Kidney (tissue), 14 donors: ENCODE data around the gene ORC3. TPM values are rescaled to one million over a fixed set of nuclear protein-coding genes. Genes with fewer than 3 reads are reported as not detected.

Experiments
- DNase-seq, 5 donors: peaks; one replicate each; pipeline ENCODE4 v3.0.0-alpha.2; 2013 to 2020
- FAIRE-seq: peaks from 2 replicates; lab custom pipeline; 2012; peaks lifted over from hg19 to GRCh38; lab: Jason Lieb, UNC
- H3K27ac ChIP-seq, 2 donors: one replicate each; pipeline ENCODE4 v1.7.0; 2013; ENCODE audit warnings: low read depth in 2 of 2, low read length in 2 of 2, inconsistent platforms in 1 of 2
- H3K27me3 ChIP-seq: one replicate; pipeline ENCODE4 v1.7.1; 2013; ENCODE audit warnings: low read length, inconsistent platforms; ENCODE audit not compliant: control insufficient read depth, insufficient read depth
- H3K36me3 ChIP-seq, 3 donors: one replicate each; pipeline versions ENCODE4 v1.7.0 to v1.7.1; 2013; ENCODE audit warnings: low read length in 3 of 3, control low read depth in 1 of 3, inconsistent platforms in 1 of 3; ENCODE audit not compliant: insufficient read depth in 3 of 3, control insufficient read depth in 2 of 3
- H3K4me1 ChIP-seq, 3 donors: one replicate each; pipeline versions ENCODE4 v1.7.0 to v1.7.1; 2013; ENCODE audit warnings: low read length in 3 of 3, inconsistent platforms in 1 of 3, low read depth in 1 of 3; ENCODE audit not compliant: control insufficient read depth in 2 of 3, insufficient read depth in 2 of 3
- H3K4me3 ChIP-seq, 3 donors: one replicate each; pipeline versions ENCODE4 v1.7.0 to v1.8.1; 2013; ENCODE audit warnings: low read length in 3 of 3, control low read depth in 1 of 3, inconsistent platforms in 1 of 3
- H3K9ac ChIP-seq, 3 donors: one replicate each; pipeline versions ENCODE4 v1.7.0 to v1.7.1; 2013; ENCODE audit warnings: low read length in 3 of 3, control low read depth in 1 of 3, inconsistent platforms in 1 of 3
- H3K9me3 ChIP-seq, 3 donors: one replicate each; pipeline versions ENCODE4 v1.7.0 to v1.7.1; 2013; ENCODE audit warnings: low read length in 3 of 3, control low read depth in 1 of 3, inconsistent platforms in 1 of 3; ENCODE audit not compliant: control insufficient read depth in 2 of 3, insufficient read depth in 1 of 3
- intact Hi-C: fragments of 100-400 bp; cut with DNase I; formaldehyde crosslinking; loops from one replicate; pipeline ENCODE4 v1.11.1; 2022
- polyA plus RNA-seq: library from polyadenylated mRNA; stranded (reverse); fragments of 350-450 nt; fragmentation: Illumina TruSeq; extraction: RNeasy Lipid Tissue Mini Kit (QIAGEN cat#74804); gene quantifications from one replicate; pipeline ENCODE4 v1.2.3, GENCODE V29; 2014; ENCODE audit warnings: low read depth, low replicate concordance; ENCODE audit not compliant: insufficient read depth
- total RNA-seq: library from RNA; stranded (reverse); fragmentation: NEBNext Ultra II Directional; extraction: Animal tissue kit (Norgen Biotek cat#: 25700); gene quantifications from one replicate; pipeline ENCODE4 v1.2.1, GENCODE V29; 2021
- TF ChIP-seq, protein P1 (sequence below): IDR thresholded peaks from 3 replicates; pipeline ENCODE4 v1.5.1; 2012; ENCODE audit warnings: mild to moderate bottlenecking, moderate library complexity, borderline replicate concordance; ENCODE audit not compliant: insufficient read depth; ENCODE audit errors: extremely low read depth
- donor health status: control.
- donor health status: control.
- donor health status: control.
- donor health status: control.
- donor health status: control.
- donor health status: DM: yes; HTN: yes; CAD: no.
- donor health status: Normal renal cell carcinoma (clear cell type).

ORC3 gene
- total and polyA plus RNA-seq, 2 donors from 2014 or later, result 16.4 to 22.7 TPM

DNA sequence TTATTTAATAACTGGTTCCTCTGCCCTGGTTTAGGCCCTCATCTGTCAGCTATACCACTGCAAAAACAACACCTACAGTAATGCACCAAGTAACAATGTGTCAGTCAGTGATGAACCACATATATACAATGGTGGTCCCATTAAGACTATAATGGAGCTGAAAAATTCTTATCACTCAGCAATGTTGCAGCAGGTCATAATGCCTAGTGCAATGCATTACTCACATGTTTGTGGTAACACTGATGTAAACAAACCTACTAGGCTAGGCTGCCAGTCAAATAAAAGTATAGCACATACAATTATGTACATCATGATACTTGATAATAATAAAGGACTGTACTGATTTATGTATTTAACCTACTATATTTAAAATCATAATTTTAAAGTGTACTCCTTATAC lies 31.5 kb upstream of the ORC3 start:
- Histone ChIP-seq H3K36me3 (peaks cover 8 to 28% (median 9%) of the 10 kb centered on the region in 3 donors), H3K9me3 (no peaks in the 10 kb centered on the region)

DNA sequence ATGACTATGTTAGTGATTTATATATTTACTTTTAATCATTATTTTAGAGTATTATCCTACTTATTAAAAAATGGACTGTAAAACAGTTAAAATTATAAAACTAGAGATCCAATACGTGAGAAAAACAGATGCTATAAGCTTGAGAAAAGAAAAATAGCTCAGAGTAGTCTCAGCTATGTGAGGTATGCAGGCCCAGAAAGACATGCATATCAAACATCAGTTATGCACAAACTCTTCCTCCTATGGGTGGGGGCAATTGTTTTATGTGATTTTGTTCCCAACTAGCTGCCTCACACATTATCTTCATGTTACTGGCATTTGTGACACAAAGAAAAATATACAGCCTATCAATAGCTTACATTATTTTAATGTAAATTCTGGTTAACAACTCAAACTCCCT lies 28.9 kb upstream of the ORC3 start:
- peaks cover 9 to 18% (median 10%) of the 10 kb centered on the region in 3 donors for H3K36me3 ChIP-seq
- H3K27ac ChIP-seq, result no peak overlapping the region
- intact Hi-C loops, result no loop called here
- no peak overlapping the region for H3K4me3 ChIP-seq
- TF ChIP-seq, protein P1, sequence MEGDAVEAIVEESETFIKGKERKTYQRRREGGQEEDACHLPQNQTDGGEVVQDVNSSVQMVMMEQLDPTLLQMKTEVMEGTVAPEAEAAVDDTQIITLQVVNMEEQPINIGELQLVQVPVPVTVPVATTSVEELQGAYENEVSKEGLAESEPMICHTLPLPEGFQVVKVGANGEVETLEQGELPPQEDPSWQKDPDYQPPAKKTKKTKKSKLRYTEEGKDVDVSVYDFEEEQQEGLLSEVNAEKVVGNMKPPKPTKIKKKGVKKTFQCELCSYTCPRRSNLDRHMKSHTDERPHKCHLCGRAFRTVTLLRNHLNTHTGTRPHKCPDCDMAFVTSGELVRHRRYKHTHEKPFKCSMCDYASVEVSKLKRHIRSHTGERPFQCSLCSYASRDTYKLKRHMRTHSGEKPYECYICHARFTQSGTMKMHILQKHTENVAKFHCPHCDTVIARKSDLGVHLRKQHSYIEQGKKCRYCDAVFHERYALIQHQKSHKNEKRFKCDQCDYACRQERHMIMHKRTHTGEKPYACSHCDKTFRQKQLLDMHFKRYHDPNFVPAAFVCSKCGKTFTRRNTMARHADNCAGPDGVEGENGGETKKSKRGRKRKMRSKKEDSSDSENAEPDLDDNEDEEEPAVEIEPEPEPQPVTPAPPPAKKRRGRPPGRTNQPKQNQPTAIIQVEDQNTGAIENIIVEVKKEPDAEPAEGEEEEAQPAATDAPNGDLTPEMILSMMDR, result no peak
- no peaks in the 10 kb centered on the region for H3K9me3 ChIP-seq
- H3K27me3 ChIP-seq, result no peaks in the 10 kb centered on the region
- no peak for DNase-seq
- no peak overlapping the region for H3K9ac ChIP-seq
- H3K4me1 ChIP-seq, result no peaks in the 10 kb centered on the region
- FAIRE-seq, result no peak

More for the DNA sequence above, 31.5 kb upstream of the ORC3 start:
- FAIRE-seq, result no peak
- no peak for DNase-seq
- TF ChIP-seq, protein P1, result no peak
- Histone ChIP-seq H3K4me1 (no peaks in the 10 kb centered on the region), H3K9ac (no peak overlapping the region), H3K27me3 (no peaks in the 10 kb centered on the region), H3K4me3 (no peak overlapping the region), H3K27ac (no peak overlapping the region)
- intact Hi-C loops, result no loop called here

DNA sequence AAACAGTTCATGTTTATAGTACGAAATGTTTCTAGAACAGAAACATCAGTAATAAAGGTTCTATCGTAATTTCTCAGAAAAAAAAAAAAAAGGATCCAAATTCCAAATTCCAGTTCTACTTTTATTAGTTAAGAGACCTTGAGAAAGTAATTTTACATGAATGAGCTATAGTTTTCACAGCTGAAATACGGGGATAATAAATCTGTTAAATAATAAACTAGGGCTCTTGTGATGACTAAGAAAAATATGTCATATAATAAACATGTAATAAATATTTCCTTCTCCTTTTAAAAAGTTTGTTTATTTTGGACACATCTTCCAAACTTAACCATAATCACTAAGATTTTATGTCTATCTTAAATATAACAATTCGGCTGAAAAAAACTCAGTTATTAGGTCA lies 17.9 kb upstream of the ORC3 start:
- intact Hi-C loops, result no loop called here
- DNase-seq, result peak in 1 of 5 donors; percentile 47

More for the DNA sequence above, 17.9 kb upstream of the ORC3 start:
- TF ChIP-seq, protein P1, result no peak
- H3K9me3 ChIP-seq, result no peaks in the 10 kb centered on the region
- no peaks in the 10 kb centered on the region for H3K36me3 ChIP-seq
- H3K4me1 ChIP-seq, result peaks cover 0 to 3% (median 0%) of the 10 kb centered on the region in 3 donors
- no peaks in the 10 kb centered on the region for H3K27me3 ChIP-seq
- FAIRE-seq, result peak; percentile 74
- H3K4me3 ChIP-seq, result no peak overlapping the region
- no peak overlapping the region for H3K27ac ChIP-seq
- H3K9ac ChIP-seq, result no peak overlapping the region
